H1 (cell line): ENCODE measurements around the gene ALK.

Experiments
- CEBPB ChIP-seq: IDR thresholded peaks from 2 replicates; pipeline ENCODE4 v1.6.1; 2012; ENCODE audit warnings: low read depth, low read length
- CTCF ChIP-seq, 3 experiments: IDR thresholded peaks; 1 replicate in 2 of 3; 2 replicates in 1 of 3; pipeline versions ENCODE4 v1.5.1 to v1.6.1; 2011; ENCODE audit warnings: low read length in 3 of 3, mild to moderate bottlenecking in 3 of 3, inconsistent platforms in 2 of 3, low read depth in 1 of 3, moderate library complexity in 1 of 3; ENCODE audit not compliant: insufficient read depth in 1 of 3; ENCODE audit errors: control extremely low read depth in 1 of 3
- E2F6 ChIP-seq: IDR thresholded peaks from 2 replicates; pipeline ENCODE4 v1.6.1; 2012; ENCODE audit warnings: inconsistent platforms
- EP300 ChIP-seq, 2 experiments: IDR thresholded peaks; 1 replicate in 1 of 2; 2 replicates in 1 of 2; pipeline ENCODE4 v1.6.1; 2011 to 2012; ENCODE audit warnings: low read depth in 2 of 2, low read length in 2 of 2, mild to moderate bottlenecking in 2 of 2, borderline replicate concordance in 1 of 2, inconsistent platforms in 1 of 2, moderate library complexity in 1 of 2
- GABPA ChIP-seq: IDR thresholded peaks from 2 replicates; pipeline ENCODE4 v1.6.1; 2011; ENCODE audit warnings: mild to moderate bottlenecking, low read length, moderate library complexity, borderline replicate concordance; ENCODE audit not compliant: insufficient read depth
- MAX ChIP-seq: IDR thresholded peaks from 2 replicates; pipeline ENCODE4 v1.6.1; 2012; ENCODE audit warnings: inconsistent platforms
- POLR2A ChIP-seq, 2 experiments: IDR thresholded peaks; 1 replicate in 1 of 2; 2 replicates in 1 of 2; pipeline ENCODE4 v1.6.1; 2011; ENCODE audit warnings: low read depth in 2 of 2, low read length in 2 of 2, mild to moderate bottlenecking in 2 of 2; ENCODE audit errors: control extremely low read depth in 1 of 2
- RAD21 ChIP-seq, 2 experiments: IDR thresholded peaks in 1 of 2; conservative IDR thresholded peaks in 1 of 2; 2 replicates each; pipeline ENCODE4 v1.6.1; 2011; ENCODE audit warnings: low read depth in 2 of 2, low read length in 2 of 2, improper control_type of control experiment in 1 of 2, inconsistent platforms in 1 of 2, mild to moderate bottlenecking in 1 of 2, moderate library complexity in 1 of 2
- RNF2 ChIP-seq: fragments of 200-900, 300-1000 bp; sonication (generic); IDR thresholded peaks from 2 replicates; pipeline ENCODE4 v1.7.1; 2016; ENCODE audit warnings: borderline replicate concordance, low read depth, mild to moderate bottlenecking, antibody characterized with exemption, low read length; ENCODE audit not compliant: poor library complexity, severe bottlenecking; ENCODE audit errors: missing control alignments
- SIX5 ChIP-seq: IDR thresholded peaks from 2 replicates; pipeline ENCODE4 v1.6.1; 2011; ENCODE audit warnings: mild to moderate bottlenecking, low read depth, low read length
- SP4 ChIP-seq: IDR thresholded peaks from 2 replicates; pipeline ENCODE4 v1.6.1; 2012; ENCODE audit warnings: low read length, inconsistent platforms

- TF ChIP-seq CTCF (IDR thresholded peaks at IDR 0.05; ENCODE audit: control extremely low read depth in 1 of 3, insufficient read depth in 1 of 3, low read depth in 1 of 3, low read length in 3 of 3), result no peak
- TF ChIP-seq MAX, result no peak
- TF ChIP-seq E2F6, result no peak
- TF ChIP-seq EP300 (IDR thresholded peaks at IDR 0.05; ENCODE audit: borderline replicate concordance in 1 of 2, low read depth in 2 of 2, low read length in 2 of 2), result no peak
- no peak for TF ChIP-seq SP4
- TF ChIP-seq POLR2A (IDR thresholded peaks at IDR 0.05; ENCODE audit: control extremely low read depth in 1 of 2, low read depth in 2 of 2, low read length in 2 of 2), result no peak
- TF ChIP-seq SIX5, result no peak
- TF ChIP-seq RAD21 (IDR thresholded peaks at IDR 0.05 in 1 of 2, conservative IDR thresholded peaks at IDR 0.05 in 1 of 2; ENCODE audit: low read depth in 2 of 2, low read length in 2 of 2), result no peak
- TF ChIP-seq CEBPB, result no peak
- TF ChIP-seq GABPA, result no peak
- TF ChIP-seq RNF2, result no peak
Observed at GRCh38 chr2:29599946-29600345, 321.4 kb downstream of the ALK start.
